H9 (cell line): ENCODE data around the gene GPR150. TPM values are rescaled to one million over a fixed set of nuclear protein-coding genes. Genes with fewer than 3 reads are reported as not detected.

ENCODE experiments used
- DNase-seq: peaks from one replicate; pipeline ENCODE4 v3.0.0-alpha.2; 2017
- H2AFZ ChIP-seq: one replicate; pipeline ENCODE4 v1.6.1; 2013; ENCODE audit warnings: mild to moderate bottlenecking, low read length, control low read depth, moderate library complexity
- H2AK5ac ChIP-seq: 2 replicates; pipeline ENCODE4 v1.6.1; 2013; ENCODE audit warnings: low read length, control low read depth, mixed read lengths; ENCODE audit not compliant: insufficient read length
- H2BK120ac ChIP-seq: one replicate; pipeline ENCODE4 v1.6.1; 2013; ENCODE audit warnings: low read depth, mild to moderate bottlenecking, low read length, control low read depth, inconsistent platforms; ENCODE audit not compliant: poor library complexity, severe bottlenecking
- H2BK12ac ChIP-seq: 2 replicates; pipeline ENCODE4 v1.6.1; 2013; ENCODE audit warnings: low read length, control low read depth, mixed read lengths, low read depth; ENCODE audit not compliant: insufficient read length
- H2BK15ac ChIP-seq: 2 replicates; pipeline ENCODE4 v1.6.1; 2013; ENCODE audit warnings: low read depth, low read length, control low read depth
- H2BK20ac ChIP-seq: one replicate; pipeline ENCODE4 v1.6.1; 2013; ENCODE audit warnings: low read depth, mild to moderate bottlenecking, low read length, control low read depth, inconsistent platforms; ENCODE audit not compliant: poor library complexity, severe bottlenecking
- H2BK5ac ChIP-seq: 2 replicates; pipeline ENCODE4 v1.6.1; 2013; ENCODE audit warnings: low read length, control low read depth, mixed read lengths; ENCODE audit not compliant: insufficient read length
- H3K14ac ChIP-seq: 2 replicates; pipeline ENCODE4 v1.6.1; 2013; ENCODE audit warnings: low read length, control low read depth; ENCODE audit not compliant: insufficient read depth
- H3K18ac ChIP-seq: 2 replicates; pipeline ENCODE4 v1.6.1; 2013; ENCODE audit warnings: low read depth, mild to moderate bottlenecking, mixed read lengths, low read length, control low read depth; ENCODE audit not compliant: insufficient read length
- H3K23ac ChIP-seq: 2 replicates; pipeline ENCODE4 v1.6.1; 2013; ENCODE audit warnings: low read length, control low read depth, mixed read lengths, low read depth; ENCODE audit not compliant: insufficient read length
- H3K23me2 ChIP-seq: 2 replicates; pipeline ENCODE4 v1.6.1; 2013; ENCODE audit warnings: low read depth, mild to moderate bottlenecking, mixed read lengths, low read length, control low read depth; ENCODE audit not compliant: insufficient read length, poor library complexity, severe bottlenecking
- H3K27ac ChIP-seq: 2 replicates; pipeline ENCODE4 v1.5.1; 2013; ENCODE audit warnings: low read length, control low read depth, mixed read lengths, low read depth; ENCODE audit not compliant: insufficient read length
- H3K27me3 ChIP-seq: 2 replicates; pipeline ENCODE4 v1.6.1; 2013; ENCODE audit warnings: low read length, control low read depth, inconsistent platforms; ENCODE audit not compliant: insufficient read depth
- H3K4ac ChIP-seq: 2 replicates; pipeline ENCODE4 v1.6.1; 2013; ENCODE audit warnings: low read depth, mild to moderate bottlenecking, control low read depth, inconsistent platforms, low read length, moderate library complexity
- H3K4me1 ChIP-seq: 2 replicates; pipeline ENCODE4 v1.6.1; 2013; ENCODE audit warnings: low read length, control low read depth, inconsistent platforms; ENCODE audit not compliant: insufficient read depth
- H3K4me2 ChIP-seq: 2 replicates; pipeline ENCODE4 v1.6.1; 2013; ENCODE audit warnings: low read length, control low read depth, mixed read lengths; ENCODE audit not compliant: insufficient read length, insufficient read depth
- H3K56ac ChIP-seq: 2 replicates; pipeline ENCODE4 v1.6.1; 2013; ENCODE audit warnings: low read depth, mild to moderate bottlenecking, mixed read lengths, low read length, control low read depth; ENCODE audit not compliant: insufficient read length
- H3K79me1 ChIP-seq: 2 replicates; pipeline ENCODE4 v1.6.1; 2013; ENCODE audit warnings: low read depth, mild to moderate bottlenecking, moderate library complexity, low read length, control low read depth, inconsistent platforms; ENCODE audit not compliant: insufficient read depth, poor library complexity, severe bottlenecking
- H3K79me2 ChIP-seq: 2 replicates; pipeline ENCODE4 v1.6.1; 2013; ENCODE audit warnings: low read length, control low read depth, inconsistent platforms; ENCODE audit not compliant: insufficient read depth
- H3K9ac ChIP-seq: 2 replicates; pipeline ENCODE4 v1.6.1; 2013; ENCODE audit warnings: low read length, control low read depth, mixed read lengths; ENCODE audit not compliant: insufficient read length; ENCODE audit errors: extremely low read depth
- H3K9me3 ChIP-seq: one replicate; pipeline ENCODE4 v1.6.1; 2013; ENCODE audit warnings: low read depth, low read length, inconsistent platforms; ENCODE audit not compliant: control insufficient read depth
- H3T11ph ChIP-seq: one replicate; pipeline ENCODE4 v1.6.1; 2013; ENCODE audit warnings: mild to moderate bottlenecking, low read length, control low read depth, inconsistent platforms
- H4K20me1 ChIP-seq: one replicate; pipeline ENCODE4 v1.6.1; 2013; ENCODE audit not compliant: control insufficient read depth, insufficient read length, insufficient read depth
- H4K5ac ChIP-seq: 2 replicates; pipeline ENCODE4 v1.6.1; 2013; ENCODE audit warnings: low read depth, mild to moderate bottlenecking, mixed read lengths, low read length, control low read depth; ENCODE audit not compliant: insufficient read length
- H4K8ac ChIP-seq: replicated peaks from 2 replicates; pipeline ENCODE4 v1.6.1; 2013; ENCODE audit warnings: low read length, control low read depth, mixed read lengths, low read depth; ENCODE audit not compliant: insufficient read length
- H4K91ac ChIP-seq: 2 replicates; pipeline ENCODE4 v1.6.1; 2013; ENCODE audit warnings: low read depth, mild to moderate bottlenecking, moderate library complexity, mixed read lengths, low read length, control low read depth; ENCODE audit not compliant: insufficient read length
- H3K27ac Mint-ChIP-seq, 3 experiments: 2 replicates in 2 of 3; 3 replicates in 1 of 3; pipeline ENCODE4 v1.8.0; 2020 to 2021; ENCODE audit warnings: mixed read lengths in 3 of 3, mild to moderate bottlenecking in 1 of 3, moderate library complexity in 1 of 3
- H3K27me3 Mint-ChIP-seq: 2 replicates; pipeline ENCODE4 v1.8.0; 2021; ENCODE audit warnings: low read depth, mild to moderate bottlenecking, moderate library complexity, mixed read lengths
- H3K36me3 Mint-ChIP-seq, 3 experiments: 2 replicates in 2 of 3; 3 replicates in 1 of 3; pipeline ENCODE4 v1.8.0; 2020 to 2021; ENCODE audit warnings: low read depth in 3 of 3, mixed read lengths in 3 of 3; ENCODE audit not compliant: insufficient read depth in 1 of 3
- H3K4me1 Mint-ChIP-seq, 2 experiments: 2 replicates each; pipeline ENCODE4 v1.8.0; 2020; ENCODE audit warnings: mixed read lengths in 2 of 2
- H3K4me3 Mint-ChIP-seq, 2 experiments: 2 replicates in 1 of 2; 3 replicates in 1 of 2; pipeline ENCODE4 v1.8.0; 2020 to 2021; ENCODE audit warnings: mild to moderate bottlenecking in 2 of 2, mixed read lengths in 2 of 2, moderate library complexity in 1 of 2
- H3K9me3 Mint-ChIP-seq, 2 experiments: 2 replicates in 1 of 2; 3 replicates in 1 of 2; pipeline ENCODE4 v1.8.0; 2020; ENCODE audit warnings: mild to moderate bottlenecking in 2 of 2, mixed read lengths in 2 of 2, moderate library complexity in 1 of 2
- WGBS: extraction: QIAGEN DNeasy Blood & Tissue Kit; methylation state at CpG from one replicate; pipeline ENCODE4 v1.1.7; 2013; ENCODE audit warnings: missing lambda C conversion rate, low lambda C conversion rate, mixed read lengths; ENCODE audit not compliant: insufficient read length; ENCODE audit errors: extremely low coverage; 5-methylcytosine and 5-hydroxymethylcytosine counted together
- total RNA-seq: library from RNA; stranded (reverse); gene quantifications from 2 replicates; pipeline ENCODE4 v1.2.1, GENCODE V29; 2021
- TF ChIP-seq, protein P1 (sequence below): fragments of 200-600 bp; sonication (generic); conservative IDR thresholded peaks from 3 replicates; pipeline ENCODE4 v1.8.0; 2021; ENCODE audit warnings: antibody characterized with exemption, mild to moderate bottlenecking

The GPR150 gene
- total RNA-seq, 1 experiment from 2014 or later: not detected

DNA sequence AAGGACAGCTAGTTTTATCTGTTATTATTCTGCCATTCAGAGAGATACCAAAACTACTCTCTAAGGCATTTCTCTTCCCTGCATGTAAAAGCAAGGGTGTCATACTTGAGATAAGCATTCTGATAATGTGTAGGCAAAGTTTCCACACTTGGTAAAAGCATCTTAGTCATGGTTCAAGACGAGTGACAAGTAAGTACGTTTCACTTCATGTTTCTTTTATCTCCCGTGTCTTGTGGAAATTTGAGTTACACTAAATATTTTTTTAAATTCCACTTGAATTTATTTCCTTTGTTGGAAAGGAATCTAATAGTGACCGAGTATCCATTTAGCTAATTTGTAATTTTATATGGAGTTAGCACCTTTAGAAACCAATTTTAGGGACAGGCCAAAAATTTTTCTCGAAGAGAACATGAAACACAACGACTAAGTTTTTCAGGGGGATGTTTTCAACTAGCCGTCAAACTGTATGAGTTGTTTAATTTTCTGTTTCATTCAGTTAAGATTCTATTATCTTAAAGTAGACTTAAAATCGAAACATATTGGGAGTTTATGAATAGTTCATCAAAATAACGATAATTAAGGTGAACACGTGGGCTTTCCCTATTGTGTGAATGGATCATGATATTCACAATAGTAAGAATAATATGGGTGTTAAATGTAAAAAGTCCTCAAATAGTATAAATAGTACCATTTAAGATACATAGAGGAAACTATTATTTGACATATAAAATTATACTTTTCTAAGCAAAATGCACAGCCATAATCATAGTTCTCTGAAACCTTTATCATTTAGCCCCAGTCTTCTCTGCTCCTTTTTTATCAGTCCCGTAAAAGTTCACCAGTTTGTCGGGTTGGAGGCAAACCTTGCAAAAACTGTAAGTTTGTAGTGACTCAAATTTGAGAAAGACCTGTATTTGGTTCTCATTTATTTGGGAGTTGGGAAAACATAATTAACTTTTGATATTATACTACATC lies 28.3 kb downstream of the GPR150 start:
- H4K91ac ChIP-seq: no peak overlapping the region
- H4K5ac ChIP-seq: no peak overlapping the region
- H3K56ac ChIP-seq: no peak overlapping the region
- H3K4me1 Mint-ChIP-seq: peaks cover 0 to 4% of the 10 kb centered on the region in 2 experiments; a peak in 1 of 4 replicates
- H3K4ac ChIP-seq: no peak overlapping the region
- H2BK15ac ChIP-seq: no peak overlapping the region
- H3K18ac ChIP-seq: no peak overlapping the region
- no peaks in the 10 kb centered on the region; the same call in 1 of the 2 replicates for H3K27me3 Mint-ChIP-seq
- TF ChIP-seq, protein P1, sequence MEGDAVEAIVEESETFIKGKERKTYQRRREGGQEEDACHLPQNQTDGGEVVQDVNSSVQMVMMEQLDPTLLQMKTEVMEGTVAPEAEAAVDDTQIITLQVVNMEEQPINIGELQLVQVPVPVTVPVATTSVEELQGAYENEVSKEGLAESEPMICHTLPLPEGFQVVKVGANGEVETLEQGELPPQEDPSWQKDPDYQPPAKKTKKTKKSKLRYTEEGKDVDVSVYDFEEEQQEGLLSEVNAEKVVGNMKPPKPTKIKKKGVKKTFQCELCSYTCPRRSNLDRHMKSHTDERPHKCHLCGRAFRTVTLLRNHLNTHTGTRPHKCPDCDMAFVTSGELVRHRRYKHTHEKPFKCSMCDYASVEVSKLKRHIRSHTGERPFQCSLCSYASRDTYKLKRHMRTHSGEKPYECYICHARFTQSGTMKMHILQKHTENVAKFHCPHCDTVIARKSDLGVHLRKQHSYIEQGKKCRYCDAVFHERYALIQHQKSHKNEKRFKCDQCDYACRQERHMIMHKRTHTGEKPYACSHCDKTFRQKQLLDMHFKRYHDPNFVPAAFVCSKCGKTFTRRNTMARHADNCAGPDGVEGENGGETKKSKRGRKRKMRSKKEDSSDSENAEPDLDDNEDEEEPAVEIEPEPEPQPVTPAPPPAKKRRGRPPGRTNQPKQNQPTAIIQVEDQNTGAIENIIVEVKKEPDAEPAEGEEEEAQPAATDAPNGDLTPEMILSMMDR: no peak
- H2AK5ac ChIP-seq: no peak overlapping the region
- no peak overlapping the region for H2AFZ ChIP-seq
- no peak overlapping the region for H3K27ac ChIP-seq
- no peak overlapping the region for H3K23ac ChIP-seq
- H4K20me1 ChIP-seq: no peaks in the 10 kb centered on the region
- no peak overlapping the region for H2BK5ac ChIP-seq
- H3K9me3 ChIP-seq: no peaks in the 10 kb centered on the region
- H3T11ph ChIP-seq: no peak overlapping the region
- no peak overlapping the region for H3K27ac Mint-ChIP-seq
- H2BK12ac ChIP-seq: no peak overlapping the region
- H3K4me3 Mint-ChIP-seq: no peak overlapping the region
- H3K79me2 ChIP-seq: no peaks in the 10 kb centered on the region
- no CpG with 5 or more reads among the region's 12 CpGs for WGBS
- no peaks in the 10 kb centered on the region; the same call in 1 of the 2 replicates for H3K4me1 ChIP-seq
- H3K79me1 ChIP-seq: no peaks in the 10 kb centered on the region
- no peaks in the 10 kb centered on the region for H3K27me3 ChIP-seq
- no peak for DNase-seq
- H3K23me2 ChIP-seq: peaks cover 4% of the 10 kb centered on the region
- H2BK120ac ChIP-seq: no peak overlapping the region
- H4K8ac ChIP-seq: no peak overlapping the region
- no peak overlapping the region for H3K14ac ChIP-seq
- H2BK20ac ChIP-seq: no peak overlapping the region
- no peaks in the 10 kb centered on the region for H3K9me3 Mint-ChIP-seq
- H3K9ac ChIP-seq: no peak overlapping the region
- H3K4me2 ChIP-seq: no peak overlapping the region
- no peaks in the 10 kb centered on the region for H3K36me3 Mint-ChIP-seq
